Hindlimb muscle (tissue), 1 donor: ENCODE data around the gene FBXL20. TPM values are rescaled to one million over a fixed set of nuclear protein-coding genes. Genes with fewer than 3 reads are reported as not detected.
"Not testable (repeated sequence)": the region's sequence is repeated elsewhere in the genome, so short reads cannot be mapped to it uniquely, and the experiment has no call there.

ENCODE experiments used
- DNase-seq: peaks from one replicate; pipeline ENCODE4 v3.0.0-alpha.2; 2013
- polyA plus RNA-seq: library from polyadenylated mRNA; unstranded; fragments of 120-200 nt; gene quantifications from one replicate; pipeline ENCODE4 v1.2.1, GENCODE V29; 2013; ENCODE audit not compliant: insufficient read length

Gene FBXL20
- polyA plus RNA-seq, 1 donor: 7.5 TPM

DNA sequence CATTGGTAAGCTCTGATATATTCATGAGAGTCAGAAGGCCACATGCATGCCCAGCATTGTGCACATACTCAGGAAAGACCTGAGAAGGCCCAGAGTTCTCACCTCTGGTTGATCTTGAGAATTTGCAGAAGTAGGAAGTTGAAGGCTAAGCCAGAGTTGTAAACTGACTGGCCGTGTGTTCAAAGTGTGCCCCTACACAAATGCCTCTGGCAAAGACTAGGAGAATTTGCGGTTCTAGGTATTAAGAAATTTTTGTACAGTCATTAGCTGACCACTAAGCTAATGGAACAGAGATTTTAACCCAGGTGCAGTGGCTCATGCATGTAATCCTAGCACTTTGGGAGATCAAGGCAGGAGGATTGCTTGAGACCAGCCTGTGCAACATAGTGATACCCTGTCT lies 25.0 kb downstream of the FBXL20 start:
- DNase-seq: no peak

DNA sequence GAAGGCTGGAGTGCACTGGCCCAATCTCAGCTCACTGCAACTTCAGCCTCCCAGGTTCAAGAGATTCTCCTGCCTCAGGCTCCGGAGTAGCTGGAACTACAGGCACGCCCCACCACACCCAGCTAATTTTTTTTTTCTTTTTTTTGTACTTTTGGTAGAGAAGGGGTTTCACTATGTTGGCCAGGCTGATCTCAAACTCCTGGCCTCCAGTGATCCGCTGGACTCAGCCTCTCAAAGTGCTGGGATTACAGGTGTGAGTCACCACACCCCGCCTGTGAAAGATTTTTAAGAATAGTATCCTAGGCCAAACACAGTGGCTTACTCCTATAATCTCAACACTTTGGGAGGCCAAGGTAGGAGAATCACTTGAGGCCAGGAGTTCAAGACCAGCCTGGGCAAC lies 33.6 kb downstream of the FBXL20 start:
- not testable (repeated sequence) for DNase-seq

DNA sequence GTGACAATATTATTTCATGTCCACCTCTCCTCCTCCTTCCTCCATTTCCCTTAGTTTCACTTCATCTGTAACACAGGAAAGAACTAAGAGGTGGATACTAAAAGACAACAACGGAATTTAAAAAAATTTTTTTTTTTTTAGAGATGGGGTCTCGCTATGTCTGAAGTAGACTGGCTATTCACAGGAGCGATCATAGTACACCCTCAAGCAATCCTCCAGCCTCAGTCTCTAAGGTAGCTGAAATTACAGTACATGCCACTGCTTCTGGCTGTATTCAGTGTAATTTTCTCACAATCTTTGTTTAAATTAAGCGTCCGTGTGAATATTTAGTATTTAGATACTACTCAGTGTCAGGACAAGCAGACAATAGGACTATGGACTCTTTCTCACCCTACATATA lies 35.6 kb downstream of the FBXL20 start:
- no peak for DNase-seq

DNA sequence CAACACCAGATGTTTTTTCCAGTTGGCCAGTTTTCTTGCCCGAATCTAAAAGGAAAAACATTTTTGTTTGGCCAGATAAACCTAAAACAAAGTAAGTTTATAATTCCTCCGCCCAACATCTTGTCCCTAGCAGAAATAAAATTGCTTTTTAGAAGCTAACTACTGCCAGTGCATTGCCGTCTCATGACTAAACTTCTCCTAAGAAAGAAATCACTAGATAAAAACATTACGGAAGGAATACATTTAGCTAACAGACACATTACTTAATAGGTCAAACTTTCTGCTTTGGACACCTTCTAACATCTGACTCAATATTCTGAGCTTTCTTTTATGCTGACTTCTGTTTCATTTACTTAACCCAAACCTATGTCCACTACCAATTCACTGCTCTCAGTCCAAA lies 36.2 kb downstream of the FBXL20 start:
- DNase-seq: peak; percentile 28

DNA sequence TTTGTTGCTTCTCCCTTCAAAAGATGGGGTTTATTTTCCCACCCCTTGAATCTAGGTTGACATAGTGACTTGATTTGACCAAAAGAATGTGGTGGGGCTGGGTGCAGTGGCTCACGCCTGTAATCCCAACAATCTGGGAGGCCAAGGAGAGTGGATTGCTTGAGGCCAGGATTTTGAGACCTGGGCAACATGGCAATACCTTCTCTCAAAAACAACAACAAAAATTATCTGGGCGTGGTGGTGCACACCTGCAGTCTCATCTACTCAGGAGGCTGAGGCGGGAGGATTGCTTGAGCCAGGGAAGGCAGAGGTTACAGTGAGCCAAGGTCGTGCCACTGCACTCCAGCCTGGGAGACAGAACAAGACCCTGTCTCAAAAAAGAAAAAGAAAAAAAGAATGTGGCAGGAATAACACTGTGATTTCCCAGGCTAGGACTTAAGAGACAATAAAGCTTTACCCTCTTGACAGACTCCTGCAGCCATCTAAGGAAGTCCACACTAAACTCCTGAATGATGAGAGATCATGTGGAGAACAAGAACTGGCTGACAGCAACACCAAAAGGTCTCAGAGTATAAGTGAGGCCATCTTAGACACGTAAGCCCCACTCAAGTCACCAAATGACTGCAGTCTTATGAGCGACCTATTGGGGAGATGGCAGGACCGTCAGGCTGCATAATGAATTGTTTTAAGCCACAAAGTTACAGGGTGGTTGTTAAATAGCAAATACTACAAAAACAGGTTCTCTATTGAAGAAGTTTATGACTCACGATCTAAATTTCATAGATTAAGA lies 37.0 kb downstream of the FBXL20 start:
- no peak for DNase-seq

DNA sequence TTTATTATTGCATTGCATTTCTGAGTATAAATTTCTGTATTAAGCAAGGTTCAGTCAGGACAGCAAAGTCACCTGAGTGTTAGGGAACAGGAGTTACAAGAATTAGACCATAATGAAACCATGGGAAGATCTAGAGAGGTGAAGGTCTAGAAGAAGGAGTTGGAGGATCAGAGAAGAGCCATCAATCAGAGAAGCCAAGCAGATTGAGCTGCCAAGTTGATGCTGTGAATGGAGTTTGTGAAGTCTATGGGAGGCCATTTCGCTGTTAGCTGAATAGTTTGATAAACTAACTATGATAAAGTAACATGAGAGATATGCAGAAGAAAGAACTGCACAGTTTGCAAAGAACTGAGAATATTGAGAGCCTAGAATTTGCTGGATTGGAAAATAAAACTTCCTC lies 40.4 kb downstream of the FBXL20 start:
- no peak for DNase-seq

DNA sequence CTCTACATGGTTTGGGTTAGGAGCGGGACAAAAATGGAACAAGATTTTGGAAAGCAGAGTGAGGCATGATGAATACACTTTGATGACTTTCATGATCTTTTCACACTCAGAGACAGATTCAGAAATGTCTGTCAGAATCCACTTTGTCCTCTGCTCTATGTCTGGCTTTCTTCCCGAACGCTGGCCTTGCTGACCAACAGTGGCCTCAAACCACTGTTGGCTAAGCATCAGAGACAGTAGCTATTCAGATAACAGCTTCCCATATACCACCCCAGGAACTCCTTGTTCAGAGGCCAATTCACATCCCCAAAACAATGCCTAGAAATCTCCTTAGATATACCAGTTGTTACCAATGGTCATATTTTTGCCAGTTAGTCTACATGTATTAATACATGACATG lies 40.9 kb downstream of the FBXL20 start:
- no peak for DNase-seq

DNA sequence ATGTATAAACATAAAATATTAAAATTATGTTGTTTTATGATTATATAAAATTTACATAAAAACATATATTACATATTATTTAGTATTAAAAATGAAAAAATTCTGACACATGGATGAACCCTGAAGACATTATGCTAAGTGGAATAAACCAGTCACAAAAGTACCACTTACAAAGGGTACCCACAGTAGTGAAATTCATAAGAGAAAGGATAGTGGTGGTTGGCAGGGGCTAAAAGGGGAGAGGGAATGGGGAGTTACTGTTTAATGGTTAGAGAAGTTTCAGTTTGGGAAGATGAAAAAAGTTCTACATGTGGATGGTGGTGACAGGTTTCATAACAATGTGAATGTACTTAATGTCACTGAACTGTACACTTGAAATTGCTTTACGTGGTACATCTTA lies 41.4 kb downstream of the FBXL20 start:
- DNase-seq: no peak

DNA sequence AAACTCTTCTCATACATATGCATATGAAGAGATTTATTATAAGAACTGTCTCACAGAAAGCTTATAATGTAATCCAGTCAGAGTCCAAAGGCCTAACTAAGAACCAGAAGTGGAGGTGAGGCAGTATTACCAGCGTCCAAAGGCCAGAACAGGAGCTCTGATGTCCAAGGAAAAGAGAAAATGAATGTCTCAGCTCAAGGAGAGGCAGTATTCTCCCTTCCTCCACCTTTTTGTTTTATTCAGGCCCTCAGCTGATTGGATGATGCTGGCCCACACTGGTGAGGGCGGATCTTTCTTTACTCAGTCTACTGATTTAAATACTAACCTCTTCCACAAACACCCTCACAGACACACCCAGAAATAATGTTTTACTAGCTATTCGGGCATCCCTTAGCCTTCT lies 43.4 kb downstream of the FBXL20 start:
- DNase-seq: no peak

DNA sequence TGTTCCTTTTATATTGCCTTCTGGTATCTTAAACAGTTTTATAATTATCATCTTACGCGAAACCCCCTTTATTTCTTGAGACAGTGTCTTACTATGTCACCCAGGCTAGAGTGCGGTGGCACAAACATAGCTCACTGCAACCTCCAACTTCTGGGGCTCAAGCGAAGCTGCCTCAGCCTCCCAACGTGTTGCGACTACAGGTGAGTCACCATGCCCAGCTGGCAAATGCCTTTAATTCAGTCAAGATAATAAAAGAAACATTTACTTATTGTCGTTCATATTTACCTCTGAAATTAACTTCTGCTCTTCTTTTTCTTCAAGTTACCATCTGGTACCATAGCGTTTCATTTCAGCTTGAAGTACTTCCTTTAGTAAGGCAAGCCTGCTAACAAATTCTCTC lies 43.9 kb downstream of the FBXL20 start:
- DNase-seq: no peak

DNA sequence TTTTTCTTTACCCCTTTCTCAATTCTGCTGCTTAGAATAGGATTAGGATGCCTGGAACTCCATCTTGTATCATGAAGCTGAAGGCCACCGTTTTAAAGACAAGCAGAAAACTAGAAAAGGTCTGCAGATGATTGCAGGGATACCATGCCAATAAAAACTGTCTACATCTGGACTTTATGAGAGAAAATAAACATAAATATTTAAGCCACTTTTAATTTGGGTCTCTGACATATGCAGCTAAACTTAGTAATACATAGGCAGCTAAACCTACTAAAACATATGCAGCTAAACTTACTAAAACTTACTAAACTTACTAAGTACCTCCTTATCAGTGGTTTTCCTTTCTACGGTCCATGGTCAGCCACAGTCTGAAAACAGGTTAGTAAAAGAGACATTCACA lies 48.4 kb downstream of the FBXL20 start:
- no peak for DNase-seq

DNA sequence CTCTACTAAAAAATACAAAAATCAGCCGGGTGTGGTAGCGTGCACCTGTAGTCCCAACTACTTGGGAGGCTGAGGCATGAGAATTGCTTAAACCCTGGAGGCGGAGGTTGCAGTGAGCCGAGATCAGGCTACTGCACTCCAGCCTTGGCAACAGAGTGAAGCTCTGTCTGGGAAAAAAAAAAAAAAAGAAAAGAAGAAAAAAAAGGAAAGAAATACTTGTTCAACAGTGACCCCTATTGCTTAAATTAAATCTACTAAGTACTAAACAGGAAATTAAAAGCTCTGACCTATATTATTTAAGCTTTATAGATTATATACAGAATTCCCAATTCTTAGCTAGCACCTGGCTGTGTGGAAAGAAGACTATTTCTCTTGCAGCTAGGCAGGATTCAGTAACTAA lies 48.9 kb downstream of the FBXL20 start:
- no peak for DNase-seq

DNA sequence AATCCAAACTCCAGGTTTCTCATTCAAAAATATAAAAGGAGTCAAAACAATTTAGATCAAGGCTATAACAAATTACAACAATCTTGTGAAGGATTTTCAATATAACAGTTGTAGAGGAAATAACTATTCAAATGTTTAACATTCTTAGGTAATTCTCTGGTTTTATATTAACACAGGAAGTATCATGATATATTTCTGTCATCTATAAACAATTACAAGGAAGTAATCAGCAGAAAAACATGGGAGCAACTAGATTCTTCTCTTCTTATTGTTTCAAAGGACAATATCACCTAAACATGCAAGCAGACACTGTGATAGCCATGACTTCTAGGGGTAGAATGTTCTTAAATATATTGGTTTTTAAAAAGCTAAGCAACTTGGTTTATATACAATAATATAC lies 49.9 kb downstream of the FBXL20 start:
- no peak for DNase-seq

DNA sequence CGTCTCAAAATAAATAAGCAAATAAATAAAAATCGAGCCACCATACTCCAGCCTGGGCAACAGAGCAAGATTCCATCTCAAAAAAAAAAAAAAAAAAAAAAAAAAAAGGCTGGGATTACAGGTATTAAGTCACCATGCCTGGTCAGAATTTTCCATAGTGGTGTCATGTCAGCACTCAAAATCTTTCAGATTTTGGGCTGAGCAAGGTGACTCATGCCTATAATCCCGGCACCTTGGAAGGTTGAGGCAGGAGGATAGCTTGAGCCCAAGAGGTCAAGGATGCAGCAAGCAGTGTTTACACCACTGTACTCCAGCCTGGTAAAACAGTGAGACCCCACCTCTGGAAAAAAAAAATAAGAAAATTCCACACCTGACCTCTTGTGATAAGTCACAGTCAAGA lies 52.2 kb downstream of the FBXL20 start:
- no peak for DNase-seq

DNA sequence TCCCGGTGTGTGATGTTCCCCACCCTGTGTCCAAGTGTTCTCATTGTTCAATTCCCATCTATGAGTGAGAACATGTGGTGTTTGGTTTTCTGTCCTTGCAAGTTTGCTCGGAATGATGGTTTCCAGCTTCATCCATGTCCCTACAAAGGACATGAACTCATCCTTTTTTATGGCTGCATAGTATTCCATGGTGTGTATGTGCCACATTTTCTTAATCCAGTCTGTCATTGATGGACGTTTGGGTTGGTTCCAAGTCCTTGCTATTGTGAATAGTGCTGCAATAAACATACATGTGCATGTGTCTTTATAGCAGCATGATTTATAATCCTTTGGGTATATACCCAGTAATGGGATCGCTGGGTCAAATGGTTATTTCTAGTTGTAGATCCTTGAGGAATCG lies 54.6 kb downstream of the FBXL20 start:
- not testable (repeated sequence) for DNase-seq

DNA sequence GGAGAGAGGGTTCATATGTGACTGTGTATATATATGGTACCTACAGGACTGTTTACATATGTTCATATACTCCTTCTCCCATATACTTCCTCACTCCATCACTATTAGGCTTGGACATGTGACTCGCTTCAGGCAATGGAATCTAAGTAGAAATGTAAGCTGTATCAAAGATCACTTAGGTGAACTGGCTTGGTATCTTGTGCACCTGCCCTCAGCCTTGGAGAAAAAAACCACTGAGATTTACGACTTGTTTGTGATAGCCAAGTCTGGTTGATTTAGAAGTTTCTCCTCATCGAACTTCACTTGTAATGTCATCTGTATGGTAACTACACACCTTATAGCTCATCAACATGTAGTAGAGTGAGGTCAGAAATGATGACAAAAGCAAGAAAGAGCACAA lies 59.9 kb downstream of the FBXL20 start:
- DNase-seq: no peak

DNA sequence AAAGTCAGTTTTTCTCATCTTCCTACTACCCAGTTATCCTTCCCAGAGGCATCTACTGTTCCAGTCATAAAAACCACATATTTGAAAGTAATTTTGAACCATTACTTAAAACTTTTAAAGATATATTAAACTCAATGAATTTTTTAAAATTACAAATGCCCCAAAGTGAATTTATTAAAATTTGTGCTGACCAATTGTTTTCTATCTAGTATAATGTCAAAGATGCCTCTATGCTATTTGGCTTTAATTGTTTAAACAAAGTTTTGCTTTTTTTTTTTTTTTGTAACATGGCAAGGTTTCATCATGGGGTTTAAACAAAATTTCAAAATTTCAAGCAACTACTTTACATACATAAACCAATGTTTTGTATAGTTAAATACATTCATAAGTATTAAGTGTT lies 60.7 kb downstream of the FBXL20 start:
- DNase-seq: no peak

DNA sequence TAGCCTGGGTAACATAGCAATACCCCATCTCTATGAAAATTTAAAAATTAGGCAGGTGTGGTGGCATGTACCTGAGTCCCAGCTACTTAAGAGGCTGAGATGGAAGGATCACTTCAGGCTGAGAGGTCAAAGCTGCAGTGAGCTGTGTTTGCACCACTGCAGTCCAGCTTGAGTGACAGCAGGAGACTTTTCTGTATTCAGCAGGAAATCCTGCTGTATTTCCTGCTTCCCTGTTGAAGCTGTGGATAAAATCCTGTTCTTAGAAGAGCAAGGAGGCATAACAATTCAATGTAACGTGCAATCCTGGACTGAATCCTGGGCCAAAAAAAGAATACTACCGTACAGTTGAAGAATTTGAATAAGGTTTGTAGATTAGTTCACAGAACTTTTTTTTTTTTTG lies 62.2 kb downstream of the FBXL20 start:
- DNase-seq: no peak

DNA sequence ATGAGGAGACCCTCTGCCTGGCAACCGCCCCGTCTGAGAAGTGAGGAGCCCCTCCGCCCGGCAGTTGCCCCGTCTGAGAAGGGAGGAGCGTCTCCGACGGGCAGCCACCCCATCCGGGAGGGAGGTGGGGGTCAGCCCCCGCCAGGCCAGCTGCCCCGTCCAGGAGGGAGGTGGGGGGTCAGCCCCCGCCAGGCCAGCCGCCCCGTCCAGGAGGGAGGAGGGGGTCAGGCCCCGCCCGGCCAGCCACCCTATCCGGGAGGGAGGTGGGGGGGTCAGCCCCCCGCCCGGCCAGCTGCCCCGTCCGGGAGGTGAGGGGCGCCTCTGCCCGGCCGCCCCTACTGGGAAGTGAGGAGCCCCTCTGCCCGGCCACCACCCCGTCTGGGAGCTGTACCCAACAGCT lies 63.8 kb downstream of the FBXL20 start:
- DNase-seq: not testable (repeated sequence)

DNA sequence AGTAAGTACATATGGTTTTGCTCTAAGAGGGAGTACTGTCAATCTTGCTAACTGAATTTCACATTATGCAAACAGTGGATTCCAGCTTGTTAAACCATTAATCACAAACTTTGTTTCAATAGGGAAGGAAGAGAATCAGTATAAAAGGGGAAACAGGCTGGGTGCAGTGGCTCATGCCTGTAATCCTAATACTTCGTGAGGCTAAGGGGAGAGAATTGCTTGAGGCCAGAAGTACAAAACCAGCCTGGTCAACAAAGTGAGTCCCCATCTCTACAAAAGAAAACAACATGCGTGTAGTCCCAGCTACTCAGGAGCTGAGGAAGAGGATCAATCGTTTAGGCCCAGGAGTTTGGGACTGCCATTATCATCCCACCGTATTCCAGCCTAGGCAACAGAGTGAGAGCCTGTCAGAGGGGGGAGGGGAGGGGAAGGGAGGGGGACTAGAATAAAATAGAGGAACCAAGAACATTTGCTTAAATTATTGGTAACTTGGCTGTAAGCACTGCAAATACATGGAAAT lies 65.7 kb downstream of the FBXL20 start:
- DNase-seq: no peak

DNA sequence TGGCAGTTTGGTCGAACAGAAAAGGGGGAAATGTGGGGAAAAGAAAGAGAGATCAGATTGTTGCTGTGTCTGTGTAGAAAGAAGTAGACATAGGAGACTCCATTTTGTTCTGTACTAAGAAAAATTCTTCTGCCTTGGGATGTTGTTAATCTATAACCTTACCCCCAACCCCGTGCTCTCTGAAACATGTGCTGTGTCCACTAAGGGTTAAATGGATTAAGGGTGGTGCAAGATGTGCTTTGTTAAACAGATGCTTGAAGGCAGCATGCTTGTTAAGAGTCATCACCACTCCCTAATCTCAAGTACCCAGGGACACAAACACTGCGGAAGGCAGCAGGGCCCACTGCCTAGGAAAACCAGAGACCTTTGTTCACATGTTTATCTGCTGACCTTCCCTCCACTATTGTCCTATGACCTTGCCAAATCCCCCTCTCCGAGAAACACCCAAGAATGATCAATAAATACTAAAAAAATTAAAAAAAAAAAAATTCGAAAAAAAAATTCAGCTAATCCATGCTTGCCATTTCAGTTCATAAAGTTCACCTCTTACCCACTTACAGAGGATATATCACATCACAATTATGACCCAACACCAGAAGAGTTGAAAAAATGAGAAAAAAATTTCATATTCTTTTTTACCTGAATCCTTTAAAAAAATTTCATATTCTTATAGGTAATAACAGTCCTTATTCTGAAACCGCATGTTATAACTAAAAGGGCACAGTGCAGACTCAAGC lies 67.2 kb downstream of the FBXL20 start:
- not testable (repeated sequence) for DNase-seq

DNA sequence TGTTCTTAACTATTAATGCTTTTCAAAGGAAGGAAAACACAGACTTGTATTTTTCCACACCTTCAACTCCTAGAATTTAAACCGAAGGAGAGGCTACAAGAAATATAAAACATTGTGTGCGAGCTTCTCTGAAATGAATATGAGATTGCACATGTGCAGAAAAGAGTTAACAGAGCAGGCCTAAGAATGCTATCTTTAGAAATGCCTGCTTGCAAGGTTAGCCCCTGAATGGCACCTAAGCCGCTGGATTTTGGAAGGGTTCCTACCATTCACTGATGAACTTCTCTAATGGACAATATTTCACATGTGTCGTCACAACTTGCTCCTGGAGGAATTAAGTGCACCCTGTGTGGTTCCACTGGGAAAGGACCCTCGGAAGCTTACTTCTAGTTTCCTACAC lies 69.3 kb downstream of the FBXL20 start:
- DNase-seq: no peak

DNA sequence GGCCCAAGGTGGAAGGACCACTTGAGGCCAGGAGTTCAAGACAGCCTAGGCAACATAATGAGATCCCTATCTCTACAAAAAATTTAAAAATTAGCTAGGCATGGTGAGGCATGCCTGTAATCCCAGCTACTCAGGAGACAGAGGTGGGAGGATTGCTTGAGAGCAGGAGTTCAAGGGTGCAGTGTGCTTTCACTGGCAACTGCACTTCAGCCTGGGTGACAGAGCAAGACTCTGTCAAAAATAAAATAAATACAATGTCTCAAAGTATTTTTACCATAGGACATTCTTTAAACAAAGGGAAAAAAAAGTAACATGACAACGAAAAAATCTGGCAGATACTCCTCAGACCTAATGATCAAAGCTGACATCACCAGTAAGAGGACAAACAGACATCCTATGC lies 72.6 kb downstream of the FBXL20 start:
- DNase-seq: no peak

DNA sequence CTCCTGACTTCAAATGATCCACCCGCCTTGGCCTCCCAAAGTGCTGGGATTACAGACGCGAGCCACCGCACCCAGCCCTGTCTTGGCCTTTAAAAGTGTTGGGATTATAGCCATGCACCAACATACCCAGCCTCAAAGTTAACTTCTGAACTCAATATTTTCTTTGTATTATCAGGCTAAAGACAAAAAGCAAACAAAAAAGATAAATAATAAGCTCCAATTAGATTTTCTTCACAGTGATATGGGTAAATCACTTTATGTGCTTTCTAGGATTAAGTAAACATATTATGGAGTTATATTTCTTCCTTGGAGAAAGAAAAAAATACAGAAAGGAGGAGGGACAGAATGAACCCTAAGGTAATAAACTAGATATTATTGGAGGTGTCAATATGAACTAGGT lies 74.3 kb downstream of the FBXL20 start:
- DNase-seq: no peak
